Skeletal muscle satellite cell (primary cell): Measurements from ENCODE around the gene LCE6A. TPM values are rescaled to one million over a fixed set of nuclear protein-coding genes. Genes with fewer than 3 reads are reported as not detected.

Source experiments
- H3K27me3 ChIP-seq: 2 replicates; pipeline ENCODE4 v1.7.0; 2013; ENCODE audit warnings: low read length; ENCODE audit not compliant: control insufficient read depth, insufficient read depth
- H3K36me3 ChIP-seq: 2 replicates; pipeline ENCODE4 v1.7.0; 2013; ENCODE audit warnings: mild to moderate bottlenecking, control low read depth, low read length; ENCODE audit not compliant: insufficient read depth
- H3K4me1 ChIP-seq: 2 replicates; pipeline ENCODE4 v1.7.0; 2013; ENCODE audit warnings: low read length; ENCODE audit not compliant: control insufficient read depth, insufficient read depth
- H3K4me2 ChIP-seq: 2 replicates; pipeline ENCODE4 v1.7.0; 2013; ENCODE audit warnings: mild to moderate bottlenecking, low read length
- H3K4me3 ChIP-seq: 2 replicates; pipeline ENCODE4 v1.7.0; 2013; ENCODE audit warnings: low read length
- H3K9ac ChIP-seq: 2 replicates; pipeline ENCODE4 v1.7.0; 2013; ENCODE audit warnings: mild to moderate bottlenecking, low read depth, low read length, moderate library complexity
- H3K9me3 ChIP-seq: replicated peaks from 2 replicates; pipeline ENCODE4 v1.7.0; 2013; ENCODE audit warnings: mild to moderate bottlenecking, control low read depth, low read length
- total RNA-seq: library from RNA; depleted of rRNA; stranded (reverse); fragments of >200 nt; gene quantifications from 2 replicates; pipeline ENCODE4 v1.2.3, GENCODE V29; 2012; rRNA removed

Gene LCE6A, protein sequence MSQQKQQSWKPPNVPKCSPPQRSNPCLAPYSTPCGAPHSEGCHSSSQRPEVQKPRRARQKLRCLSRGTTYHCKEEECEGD
- not detected in 2 replicates for total RNA-seq

DNA sequence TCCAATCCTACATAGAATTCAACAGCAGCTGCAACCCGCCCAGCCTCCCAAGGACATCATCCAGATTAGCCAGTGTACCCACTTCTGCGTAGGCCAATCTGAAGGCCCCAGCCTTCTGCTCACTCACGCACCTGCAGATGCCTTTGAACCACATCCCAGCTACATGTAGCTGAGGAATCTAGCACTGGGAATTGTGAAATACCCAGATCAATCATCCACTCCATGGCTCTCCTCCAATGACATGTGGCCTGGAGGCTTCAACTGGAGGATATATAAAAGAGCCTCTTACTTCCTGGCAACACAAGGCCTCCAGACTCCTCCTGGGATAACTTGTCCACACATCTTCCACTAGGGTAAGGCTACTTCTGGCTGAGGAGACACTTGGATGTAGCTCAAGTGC is at the start of gene LCE6A:
TSS of gene LCE6A (plus strand) at position 301 of the 400 bp plus-strand sequence. CDS start 665 bp downstream, outside the sequence.
- H3K27me3 ChIP-seq: peaks cover 2% of the 10 kb centered on the region
- no peak within 1 kb of the TSS for H3K4me2 ChIP-seq

DNA sequence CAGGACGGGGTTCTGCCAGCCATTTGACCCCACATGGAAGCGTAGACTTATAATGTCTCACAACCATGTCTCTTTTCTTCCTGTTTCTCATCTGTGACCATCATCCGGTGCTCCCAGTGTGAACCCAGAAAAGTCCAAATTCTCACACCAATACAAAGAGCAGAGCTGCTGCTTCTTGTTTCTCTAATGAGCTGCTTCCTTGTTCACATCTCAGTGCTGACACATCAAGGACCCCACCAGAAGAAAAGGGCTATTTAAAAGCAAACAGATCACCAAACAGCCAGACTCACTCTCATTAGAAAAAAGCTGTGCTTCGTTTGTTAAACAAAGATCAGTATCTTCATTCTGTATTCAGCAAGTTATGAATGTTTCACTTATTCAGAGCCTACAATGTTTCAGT is 47.0 kb upstream of the LCE6A start:
- H3K4me1 ChIP-seq: no peaks in the 10 kb centered on the region
- H3K36me3 ChIP-seq: no peaks in the 10 kb centered on the region
- H3K4me3 ChIP-seq: no peak overlapping the region
- no peaks in the 10 kb centered on the region for H3K9me3 ChIP-seq
- no peak overlapping the region for H3K4me2 ChIP-seq
- H3K27me3 ChIP-seq: no peaks in the 10 kb centered on the region
- no peak overlapping the region for H3K9ac ChIP-seq

More for the DNA sequence above, at the start of gene LCE6A:
- H3K4me1 ChIP-seq: no peaks in the 10 kb centered on the region
- no peaks in the 10 kb centered on the region for H3K9me3 ChIP-seq
- no peaks in the 10 kb centered on the region for H3K36me3 ChIP-seq
- no peak within 1 kb of the TSS for H3K9ac ChIP-seq
- H3K4me3 ChIP-seq: no peak within 1 kb of the TSS

DNA sequence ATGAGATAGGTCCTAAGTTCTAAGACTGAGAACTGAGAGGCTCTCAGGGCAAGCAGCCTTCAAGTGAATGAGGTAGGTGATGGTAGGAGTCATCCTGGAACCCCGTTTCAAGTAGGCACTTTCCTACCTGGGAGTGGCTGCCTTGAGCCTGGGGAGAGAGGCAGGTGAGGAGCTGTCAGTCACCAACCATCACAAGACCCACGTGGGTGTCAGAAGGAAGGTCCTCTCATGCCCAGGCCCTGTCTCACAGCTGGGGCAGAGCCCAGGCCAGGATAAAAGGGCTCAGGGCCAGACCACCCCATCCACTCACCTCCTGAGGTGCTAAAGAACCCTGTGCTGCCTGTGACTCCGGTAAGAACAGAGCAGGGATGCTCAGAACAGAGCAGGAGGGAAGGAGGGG is 46.2 kb upstream of the LCE6A start, which contains the start of gene LCE1D:
TSS of gene LCE1D (plus strand) at position 301 of the 400 bp plus-strand sequence. CDS start 1,074 bp downstream, outside the sequence.
- no peak within 1 kb of the TSS for H3K9ac ChIP-seq
- H3K27me3 ChIP-seq: no peaks in the 10 kb centered on the region
- no peaks in the 10 kb centered on the region for H3K9me3 ChIP-seq
- no peaks in the 10 kb centered on the region for H3K4me1 ChIP-seq
- no peak within 1 kb of the TSS for H3K4me3 ChIP-seq
- no peaks in the 10 kb centered on the region for H3K36me3 ChIP-seq
- no peak within 1 kb of the TSS for H3K4me2 ChIP-seq

DNA sequence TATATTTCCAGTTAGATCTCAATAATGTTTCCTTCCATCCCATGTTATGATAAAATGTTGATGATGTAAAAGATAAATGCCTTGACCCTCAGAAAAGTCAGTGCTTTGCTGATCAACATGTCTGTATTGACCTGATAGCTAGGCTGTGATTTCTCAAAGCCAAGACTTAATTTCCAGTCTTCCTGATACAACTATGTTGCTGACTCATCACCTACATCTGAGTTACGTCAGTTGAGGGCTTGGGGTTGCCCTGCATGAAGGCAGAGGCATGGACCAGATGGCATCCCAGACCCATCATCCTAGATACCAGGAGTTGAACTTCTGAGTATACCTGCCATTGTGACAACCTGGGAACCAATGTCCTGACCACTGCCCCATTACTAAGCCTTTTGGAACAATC is 41.3 kb upstream of the LCE6A start:
- no peaks in the 10 kb centered on the region for H3K4me1 ChIP-seq
- H3K9ac ChIP-seq: no peak overlapping the region
- no peaks in the 10 kb centered on the region for H3K9me3 ChIP-seq
- no peak overlapping the region for H3K4me3 ChIP-seq
- no peaks in the 10 kb centered on the region for H3K36me3 ChIP-seq
- H3K4me2 ChIP-seq: no peak overlapping the region
- peaks cover 5% of the 10 kb centered on the region for H3K27me3 ChIP-seq

DNA sequence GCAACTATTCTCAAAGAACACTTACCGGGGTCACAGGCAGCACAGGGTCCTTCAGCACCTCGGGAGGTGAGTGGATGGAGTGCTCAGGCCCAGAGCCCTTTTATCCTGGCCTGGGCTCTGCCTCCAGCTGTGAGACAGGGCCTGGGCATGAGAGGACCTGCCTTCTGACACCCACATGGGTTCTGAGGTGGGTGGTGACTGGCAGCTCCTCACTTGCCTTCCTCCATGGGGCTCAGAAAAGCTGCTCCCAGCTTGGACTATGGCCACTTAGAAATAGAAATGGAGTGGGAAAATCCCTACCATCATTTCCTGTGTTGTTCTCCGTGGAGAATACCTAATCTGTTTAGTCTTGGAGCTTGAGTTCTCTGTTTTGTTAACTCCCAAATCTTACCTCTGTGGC is 36.1 kb upstream of the LCE6A start, which contains the start of gene LCE1C:
TSS of gene LCE1C (minus strand) at position 76 of the 400 bp plus-strand sequence. CDS start 1,173 bp downstream, outside the sequence.
- no peak within 1 kb of the TSS for H3K9ac ChIP-seq
- no peak within 1 kb of the TSS for H3K4me2 ChIP-seq
- no peak within 1 kb of the TSS for H3K4me3 ChIP-seq
- no peaks in the 10 kb centered on the region for H3K36me3 ChIP-seq
- no peaks in the 10 kb centered on the region for H3K4me1 ChIP-seq
- no peaks in the 10 kb centered on the region for H3K9me3 ChIP-seq
- peaks cover 5% of the 10 kb centered on the region for H3K27me3 ChIP-seq

DNA sequence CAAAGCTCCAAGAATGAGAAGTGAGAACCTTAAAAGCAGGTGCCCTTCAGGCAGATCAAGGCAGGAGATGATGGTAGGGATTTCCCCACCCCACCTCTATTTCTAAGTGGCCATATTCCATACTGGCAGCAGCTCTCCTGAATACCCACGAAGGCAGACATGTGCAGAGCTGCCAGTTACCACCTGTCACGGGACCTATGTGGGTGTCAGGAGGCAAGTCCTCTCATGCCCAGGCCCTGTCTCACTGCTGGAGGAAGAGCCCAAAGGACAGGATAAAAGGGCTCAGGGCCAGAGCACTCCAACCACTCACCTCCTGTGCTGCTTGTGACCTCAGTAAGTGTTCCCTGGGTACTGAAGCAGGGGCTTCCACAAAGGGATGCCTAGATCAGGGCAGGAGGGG is 31.6 kb upstream of the LCE6A start:
- Histone ChIP-seq H3K4me1 (no peaks in the 10 kb centered on the region), H3K9me3 (no peaks in the 10 kb centered on the region), H3K36me3 (no peaks in the 10 kb centered on the region), H3K4me3 (no peak overlapping the region), H3K27me3 (peaks cover 2% of the 10 kb centered on the region), H3K9ac (no peak overlapping the region), H3K4me2 (no peak overlapping the region)

DNA sequence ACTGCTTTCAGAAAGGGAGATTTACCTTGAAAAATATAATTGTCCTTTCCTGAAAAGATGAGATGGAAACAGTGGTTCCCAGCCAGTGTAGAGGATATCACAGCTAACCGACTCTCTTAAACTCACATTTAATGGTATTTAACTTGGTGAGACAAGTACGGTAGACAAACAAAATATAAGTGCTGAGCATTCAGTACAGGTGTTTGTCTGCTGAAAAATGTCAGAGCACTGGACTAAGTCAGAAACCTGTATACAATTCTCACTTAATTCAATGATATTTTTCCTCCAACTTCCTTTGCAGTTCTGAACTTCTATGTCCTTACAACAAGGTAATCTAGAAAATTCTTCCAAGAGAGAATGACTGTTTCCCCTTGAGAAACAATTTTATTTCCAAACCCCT is 31.0 kb upstream of the LCE6A start, which contains the start of gene LCE1B:
TSS of gene LCE1B (plus strand) at position 301 of the 400 bp plus-strand sequence. CDS start 476 bp downstream, outside the sequence.
- no peaks in the 10 kb centered on the region for H3K27me3 ChIP-seq
- no peak within 1 kb of the TSS for H3K4me2 ChIP-seq
- H3K4me1 ChIP-seq: no peaks in the 10 kb centered on the region
- no peaks in the 10 kb centered on the region for H3K9me3 ChIP-seq
- H3K4me3 ChIP-seq: no peak within 1 kb of the TSS
- H3K9ac ChIP-seq: no peak within 1 kb of the TSS
- H3K36me3 ChIP-seq: no peaks in the 10 kb centered on the region

DNA sequence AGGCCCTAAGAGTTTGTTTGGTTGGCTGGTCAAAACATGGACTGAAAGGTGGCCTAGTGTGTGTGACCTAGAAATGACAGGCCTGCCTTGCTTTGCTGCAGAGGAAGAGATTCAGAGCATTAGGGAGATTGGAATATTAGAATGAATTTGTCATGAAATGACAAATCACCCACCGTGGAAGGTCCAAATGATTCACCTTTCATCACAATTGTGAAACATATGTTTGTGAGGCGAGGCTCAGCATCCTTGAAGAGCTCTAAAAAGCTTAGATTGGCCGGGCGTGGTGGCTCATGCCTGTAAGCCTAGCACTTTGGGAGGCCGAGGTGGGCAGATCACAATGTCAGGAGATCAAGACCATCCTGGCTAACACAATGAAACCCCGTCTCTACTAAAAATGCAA is 25.3 kb upstream of the LCE6A start:
- no peaks in the 10 kb centered on the region for H3K27me3 ChIP-seq
- no peak overlapping the region for H3K9ac ChIP-seq
- no peak overlapping the region for H3K4me2 ChIP-seq
- H3K4me3 ChIP-seq: no peak overlapping the region
- no peaks in the 10 kb centered on the region for H3K9me3 ChIP-seq
- H3K4me1 ChIP-seq: no peaks in the 10 kb centered on the region
- H3K36me3 ChIP-seq: no peaks in the 10 kb centered on the region

DNA sequence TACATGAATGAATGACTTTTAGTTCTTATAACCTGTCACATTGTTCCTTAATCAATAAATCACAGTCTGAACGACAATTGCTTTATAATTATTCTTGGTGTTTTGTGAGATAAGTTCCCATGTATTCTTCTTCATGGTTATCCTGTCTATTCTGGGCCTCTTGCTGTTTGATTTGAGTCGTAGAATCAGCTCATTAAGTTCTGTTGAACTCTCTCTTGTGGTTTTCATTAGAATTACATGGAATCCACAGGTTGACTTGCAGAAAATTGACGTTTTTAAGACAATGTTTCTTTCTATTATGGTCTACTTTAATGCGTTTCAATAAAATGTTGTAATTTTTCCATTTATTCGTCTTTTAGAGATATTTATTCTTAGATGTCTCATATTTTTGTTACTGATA is 19.4 kb upstream of the LCE6A start:
- H3K36me3 ChIP-seq: no peaks in the 10 kb centered on the region
- H3K4me3 ChIP-seq: no peak overlapping the region
- H3K4me2 ChIP-seq: no peak overlapping the region
- no peaks in the 10 kb centered on the region for H3K9me3 ChIP-seq
- no peaks in the 10 kb centered on the region for H3K4me1 ChIP-seq
- peaks cover 20% of the 10 kb centered on the region for H3K27me3 ChIP-seq
- H3K9ac ChIP-seq: no peak overlapping the region

DNA sequence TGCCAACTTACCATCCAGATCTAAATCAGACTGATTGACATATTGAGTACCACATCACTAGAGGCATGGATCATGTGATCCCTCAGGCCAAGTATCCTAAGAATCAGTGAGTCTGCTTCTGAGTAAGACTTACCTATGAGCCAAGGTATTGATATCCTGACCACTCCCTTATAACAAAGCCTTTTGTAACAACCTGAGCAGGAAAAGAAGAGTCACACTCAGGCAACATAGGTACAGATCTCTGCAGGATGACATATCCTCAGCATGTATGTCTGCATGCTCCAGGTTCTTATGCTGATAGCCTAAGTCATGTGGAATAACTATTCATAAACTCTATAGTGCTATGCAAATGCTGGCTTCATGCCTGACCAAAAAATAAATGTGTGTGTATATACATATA is 17.7 kb upstream of the LCE6A start:
- Histone ChIP-seq H3K27me3 (peaks cover 20% of the 10 kb centered on the region), H3K4me3 (no peak overlapping the region), H3K9ac (no peak overlapping the region), H3K9me3 (no peaks in the 10 kb centered on the region), H3K4me2 (no peak overlapping the region), H3K36me3 (no peaks in the 10 kb centered on the region), H3K4me1 (no peaks in the 10 kb centered on the region)

DNA sequence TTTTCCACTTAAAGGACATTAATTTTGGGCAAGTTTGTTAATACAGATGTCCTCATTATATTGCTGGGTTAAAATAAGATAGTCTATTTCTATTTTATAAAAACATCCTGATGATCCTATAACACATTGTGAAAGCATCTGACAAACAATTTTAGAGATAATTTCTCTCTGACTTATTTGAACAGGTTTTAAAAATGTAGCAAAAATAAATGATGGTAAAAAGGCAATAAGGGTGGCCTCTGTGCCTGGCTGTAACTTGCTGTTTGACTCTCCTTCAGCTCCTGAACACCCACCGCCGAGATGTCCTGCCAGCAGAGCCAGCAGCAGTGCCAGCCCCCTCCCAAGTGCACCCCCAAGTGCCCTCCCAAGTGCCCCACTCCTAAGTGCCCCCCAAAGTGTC is 15.5 kb upstream of the LCE6A start, which contains the start of gene LCE1A:
TSS of gene LCE1A (plus strand) at position 301 of the 400 bp plus-strand sequence. CDS start at position 301, 0 bp downstream.
- no peaks in the 10 kb centered on the region for H3K4me1 ChIP-seq
- no peak within 1 kb of the TSS for H3K4me3 ChIP-seq

DNA sequence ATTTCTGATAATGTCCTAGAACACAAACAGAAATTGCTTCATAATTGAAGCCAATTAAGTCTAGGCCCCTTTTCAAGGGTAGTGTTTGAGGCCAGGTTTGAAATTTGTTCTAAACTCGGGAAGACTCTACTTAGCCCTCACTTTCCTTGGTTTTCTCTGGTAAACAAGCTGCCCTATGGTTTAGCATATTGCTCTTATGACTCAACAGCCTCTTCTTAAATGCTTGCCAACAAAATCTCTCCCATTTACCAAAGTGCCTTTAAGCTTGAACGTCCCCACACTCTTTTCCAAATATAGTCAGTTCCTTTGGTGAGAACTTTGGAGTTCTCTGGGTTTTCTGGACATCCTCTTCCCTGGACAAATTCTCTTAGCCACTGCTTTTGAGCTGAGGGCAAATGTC is 5.8 kb upstream of the LCE6A start:
- Histone ChIP-seq H3K9me3 (no peaks in the 10 kb centered on the region), H3K36me3 (no peaks in the 10 kb centered on the region), H3K27me3 (no peaks in the 10 kb centered on the region), H3K4me1 (no peaks in the 10 kb centered on the region), H3K4me3 (no peak overlapping the region), H3K9ac (no peak overlapping the region), H3K4me2 (no peak overlapping the region)

More for the DNA sequence above, 15.5 kb upstream of the LCE6A start, which contains the start of gene LCE1A:
- H3K9ac ChIP-seq: no peak within 1 kb of the TSS
- no peaks in the 10 kb centered on the region for H3K9me3 ChIP-seq
- H3K4me2 ChIP-seq: no peak within 1 kb of the TSS
- no peaks in the 10 kb centered on the region for H3K36me3 ChIP-seq
- H3K27me3 ChIP-seq: peaks cover 20% of the 10 kb centered on the region
